Liver (tissue), 9 donors: Measurements from ENCODE around the gene CLDN25. TPM values are rescaled to one million over a fixed set of nuclear protein-coding genes. Genes with fewer than 3 reads are reported as not detected.
A peak's percentile ranks its signal among the peaks of the same experiment; 100 is the strongest.
"Not testable (repeated sequence)": the region's sequence is repeated elsewhere in the genome, so short reads cannot be mapped to it uniquely, and the experiment has no call there.

ENCODE experiments used
- DNase-seq: peaks from one replicate; pipeline ENCODE4 v3.0.0-alpha.2; 2017; ENCODE audit warnings: low spot score
- H3K27ac ChIP-seq, 2 donors: one replicate each; pipeline ENCODE4 v1.7.0; 2013; ENCODE audit warnings: inconsistent platforms in 2 of 2, low read length in 2 of 2, control low read depth in 1 of 2, low read depth in 1 of 2, mild to moderate bottlenecking in 1 of 2
- H3K27me3 ChIP-seq, 4 donors: one replicate each; pipeline versions ENCODE4 v1.6.1 to v1.7.0; 2013; ENCODE audit warnings: low read length in 3 of 4, inconsistent platforms in 1 of 4, mild to moderate bottlenecking in 1 of 4, moderate library complexity in 1 of 4; ENCODE audit not compliant: control insufficient read depth in 4 of 4, insufficient read depth in 4 of 4
- H3K36me3 ChIP-seq, 4 donors: one replicate each; pipeline versions ENCODE4 v1.6.1 to v1.7.0; 2013; ENCODE audit warnings: low read length in 3 of 4, mild to moderate bottlenecking in 3 of 4, low read depth in 1 of 4, moderate library complexity in 1 of 4; ENCODE audit not compliant: control insufficient read depth in 4 of 4, insufficient read depth in 3 of 4
- H3K4me1 ChIP-seq, 4 donors: one replicate each; pipeline versions ENCODE4 v1.6.1 to v1.7.0; 2013; ENCODE audit warnings: low read length in 3 of 4, mild to moderate bottlenecking in 3 of 4, moderate library complexity in 1 of 4; ENCODE audit not compliant: control insufficient read depth in 4 of 4, insufficient read depth in 4 of 4
- H3K4me3 ChIP-seq, 3 donors: one replicate each; pipeline versions ENCODE4 v1.6.1 to v1.7.0; 2013; ENCODE audit warnings: low read length in 3 of 3, control low read depth in 1 of 3, low read depth in 1 of 3, mild to moderate bottlenecking in 1 of 3
- H3K9ac ChIP-seq, 2 donors: one replicate each; pipeline ENCODE4 v1.7.0; 2013; ENCODE audit warnings: low read length in 2 of 2, mild to moderate bottlenecking in 2 of 2, moderate library complexity in 2 of 2, control low read depth in 1 of 2, low read depth in 1 of 2
- H3K9me3 ChIP-seq, 4 donors: one replicate each; pipeline versions ENCODE4 v1.6.1 to v1.7.0; 2013; ENCODE audit warnings: low read length in 3 of 4; ENCODE audit not compliant: control insufficient read depth in 4 of 4
- EGR1 ChIP-seq, 2 donors: IDR thresholded peaks; 2 replicates each; pipeline ENCODE4 v1.6.1; 2016 to 2018; ENCODE audit warnings: antibody characterized with exemption in 2 of 2, low read depth in 2 of 2
- HNF4A ChIP-seq, 2 donors: conservative IDR thresholded peaks; 2 replicates each; pipeline ENCODE4 v1.6.1; 2016; ENCODE audit warnings: antibody characterized with exemption in 2 of 2, mild to moderate bottlenecking in 2 of 2
- JUND ChIP-seq, 2 donors: IDR thresholded peaks; 2 replicates each; pipeline ENCODE4 v1.6.1; 2016; ENCODE audit warnings: antibody characterized with exemption in 2 of 2
- NR2F2 ChIP-seq: IDR thresholded peaks from 2 replicates; pipeline ENCODE4 v1.6.1; 2016; ENCODE audit warnings: antibody characterized with exemption
- RAD21 ChIP-seq, 2 donors: IDR thresholded peaks; 2 replicates each; pipeline ENCODE4 v1.6.1; 2016; ENCODE audit warnings: antibody characterized with exemption in 2 of 2, mild to moderate bottlenecking in 2 of 2
- RXRA ChIP-seq, 2 donors: IDR thresholded peaks; 2 replicates each; pipeline ENCODE4 v1.6.1; 2017 to 2018; ENCODE audit warnings: antibody characterized with exemption in 2 of 2, mild to moderate bottlenecking in 1 of 2
- SP1 ChIP-seq: IDR thresholded peaks from 2 replicates; pipeline ENCODE4 v1.6.1; 2018; ENCODE audit warnings: antibody characterized with exemption, mild to moderate bottlenecking
- YY1 ChIP-seq: IDR thresholded peaks from 2 replicates; pipeline ENCODE4 v1.6.1; 2016; ENCODE audit warnings: antibody characterized with exemption, mild to moderate bottlenecking
- WGBS: extraction: QIAGEN DNeasy Blood & Tissue Kit; methylation state at CpG from one replicate; pipeline ENCODE4 v1.1.7; 2013; 5-methylcytosine and 5-hydroxymethylcytosine counted together
- polyA plus RNA-seq, 2 donors: library from polyadenylated mRNA; stranded (reverse) in 1 of 2; unstranded in 1 of 2; fragments of 200-250 nt in 1 of 2; fragments of >200 nt in 1 of 2; fragmentation: Nextera tagmentation in 1 of 2; extraction: Ambion mirVana in 1 of 2; gene quantifications; one replicate each; pipeline versions ENCODE4 v1.2.1 to v1.2.3, GENCODE V29; 2013 to 2015
- total RNA-seq, 2 donors: library from RNA; depleted of rRNA; stranded (reverse); fragments of >200 nt; gene quantifications; one replicate each; pipeline ENCODE4 v1.2.3, GENCODE V29; 2014
- TF ChIP-seq, protein P1 (sequence below): IDR thresholded peaks from 2 replicates; pipeline ENCODE4 v1.6.1; 2016; ENCODE audit warnings: antibody characterized with exemption, mild to moderate bottlenecking
- TF ChIP-seq, protein P2 (sequence below): IDR thresholded peaks from 2 replicates; pipeline ENCODE4 v1.6.1; 2016; ENCODE audit warnings: antibody characterized with exemption
- donor health status: healthy.
- donor health status: healthy.
- donor health status: healthy.
- donor health status: healthy.
- donor health status: healthy.

Gene CLDN25
- total and polyA plus RNA-seq, 4 donors: not detected

DNA sequence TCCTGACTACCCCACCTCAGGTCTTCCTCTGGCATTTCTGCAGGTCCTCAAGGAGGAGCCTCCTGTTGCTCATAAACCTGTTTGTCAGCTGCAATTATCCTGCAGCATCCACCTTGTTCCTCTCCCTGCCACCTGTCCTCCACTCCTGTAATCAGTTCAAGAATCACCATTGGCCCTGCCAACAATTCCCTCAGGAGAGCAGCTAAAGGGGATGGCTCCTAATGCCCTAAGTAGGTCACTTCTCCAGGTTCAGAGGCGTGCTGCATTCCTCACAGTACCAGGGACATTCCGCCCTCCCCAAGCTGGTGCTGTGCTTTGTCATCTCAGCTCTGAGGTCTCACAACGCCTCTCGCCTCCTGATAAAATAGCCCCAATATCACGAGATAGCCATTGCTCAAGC lies 2.1 kb downstream of the CLDN25 start:
- 37% methylated on average over 5 of the region's 5 CpGs for WGBS
- peak in 1 of 2 donors; percentile 49 for TF ChIP-seq RXRA (IDR thresholded peaks at IDR 0.05)
- TF ChIP-seq, protein P1, sequence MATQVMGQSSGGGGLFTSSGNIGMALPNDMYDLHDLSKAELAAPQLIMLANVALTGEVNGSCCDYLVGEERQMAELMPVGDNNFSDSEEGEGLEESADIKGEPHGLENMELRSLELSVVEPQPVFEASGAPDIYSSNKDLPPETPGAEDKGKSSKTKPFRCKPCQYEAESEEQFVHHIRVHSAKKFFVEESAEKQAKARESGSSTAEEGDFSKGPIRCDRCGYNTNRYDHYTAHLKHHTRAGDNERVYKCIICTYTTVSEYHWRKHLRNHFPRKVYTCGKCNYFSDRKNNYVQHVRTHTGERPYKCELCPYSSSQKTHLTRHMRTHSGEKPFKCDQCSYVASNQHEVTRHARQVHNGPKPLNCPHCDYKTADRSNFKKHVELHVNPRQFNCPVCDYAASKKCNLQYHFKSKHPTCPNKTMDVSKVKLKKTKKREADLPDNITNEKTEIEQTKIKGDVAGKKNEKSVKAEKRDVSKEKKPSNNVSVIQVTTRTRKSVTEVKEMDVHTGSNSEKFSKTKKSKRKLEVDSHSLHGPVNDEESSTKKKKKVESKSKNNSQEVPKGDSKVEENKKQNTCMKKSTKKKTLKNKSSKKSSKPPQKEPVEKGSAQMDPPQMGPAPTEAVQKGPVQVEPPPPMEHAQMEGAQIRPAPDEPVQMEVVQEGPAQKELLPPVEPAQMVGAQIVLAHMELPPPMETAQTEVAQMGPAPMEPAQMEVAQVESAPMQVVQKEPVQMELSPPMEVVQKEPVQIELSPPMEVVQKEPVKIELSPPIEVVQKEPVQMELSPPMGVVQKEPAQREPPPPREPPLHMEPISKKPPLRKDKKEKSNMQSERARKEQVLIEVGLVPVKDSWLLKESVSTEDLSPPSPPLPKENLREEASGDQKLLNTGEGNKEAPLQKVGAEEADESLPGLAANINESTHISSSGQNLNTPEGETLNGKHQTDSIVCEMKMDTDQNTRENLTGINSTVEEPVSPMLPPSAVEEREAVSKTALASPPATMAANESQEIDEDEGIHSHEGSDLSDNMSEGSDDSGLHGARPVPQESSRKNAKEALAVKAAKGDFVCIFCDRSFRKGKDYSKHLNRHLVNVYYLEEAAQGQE: no peak
- no peak for TF ChIP-seq NR2F2
- TF ChIP-seq EGR1 (IDR thresholded peaks at IDR 0.05; ENCODE audit: low read depth in 2 of 2): no peak
- no peak for DNase-seq
- Histone ChIP-seq H3K9me3 (no peaks in the 10 kb centered on the region), H3K36me3 (no peaks in the 10 kb centered on the region), H3K4me3 (no peak overlapping the region), H3K27me3 (no peaks in the 10 kb centered on the region), H3K27ac (peak overlapping the region; percentile 49 to 82), H3K9ac (no peak overlapping the region), H3K4me1 (peaks cover 2 to 21% (median 11%) of the 10 kb centered on the region in 4 donors)

DNA sequence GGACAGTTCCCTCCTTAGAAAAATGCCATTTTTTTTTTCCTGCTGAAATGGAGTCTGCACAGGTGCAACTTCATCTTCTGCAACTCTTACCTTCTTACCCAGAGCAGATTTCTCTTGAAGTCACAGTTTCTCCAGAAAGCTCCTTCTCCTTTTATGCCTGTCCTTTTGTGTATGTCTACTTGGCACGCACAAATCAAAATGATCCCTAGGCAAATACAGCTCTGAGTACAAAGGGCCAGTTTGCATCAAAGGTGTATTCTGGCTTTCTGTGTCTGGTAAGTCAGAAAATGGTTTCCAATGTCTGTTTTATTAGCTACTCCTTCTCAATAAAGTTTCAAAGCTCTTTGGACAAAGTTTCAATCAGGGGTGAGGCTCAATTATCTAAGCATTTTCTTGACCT lies 2.5 kb downstream of the CLDN25 start:
- Histone ChIP-seq H3K36me3 (no peaks in the 10 kb centered on the region), H3K4me3 (no peak overlapping the region), H3K4me1 (peaks cover 2 to 21% (median 11%) of the 10 kb centered on the region in 4 donors), H3K27ac (peak overlapping the region; percentile 49 to 82), H3K27me3 (no peaks in the 10 kb centered on the region), H3K9ac (no peak overlapping the region), H3K9me3 (no peaks in the 10 kb centered on the region)
- no peak for DNase-seq
- WGBS: 49% methylated on average over 1 of the region's 1 CpG
- TF ChIP-seq HNF4A (conservative IDR thresholded peaks at IDR 0.05) (peak; percentile 72 to 78), JUND (IDR thresholded peaks at IDR 0.05) (peak; percentile 29 to 42), SP1 (peak; percentile 59), RAD21 (IDR thresholded peaks at IDR 0.05) (no peak), EGR1 (IDR thresholded peaks at IDR 0.05; ENCODE audit: low read depth in 2 of 2) (no peak), YY1 (peak; percentile 71)
- TF ChIP-seq, protein P2, sequence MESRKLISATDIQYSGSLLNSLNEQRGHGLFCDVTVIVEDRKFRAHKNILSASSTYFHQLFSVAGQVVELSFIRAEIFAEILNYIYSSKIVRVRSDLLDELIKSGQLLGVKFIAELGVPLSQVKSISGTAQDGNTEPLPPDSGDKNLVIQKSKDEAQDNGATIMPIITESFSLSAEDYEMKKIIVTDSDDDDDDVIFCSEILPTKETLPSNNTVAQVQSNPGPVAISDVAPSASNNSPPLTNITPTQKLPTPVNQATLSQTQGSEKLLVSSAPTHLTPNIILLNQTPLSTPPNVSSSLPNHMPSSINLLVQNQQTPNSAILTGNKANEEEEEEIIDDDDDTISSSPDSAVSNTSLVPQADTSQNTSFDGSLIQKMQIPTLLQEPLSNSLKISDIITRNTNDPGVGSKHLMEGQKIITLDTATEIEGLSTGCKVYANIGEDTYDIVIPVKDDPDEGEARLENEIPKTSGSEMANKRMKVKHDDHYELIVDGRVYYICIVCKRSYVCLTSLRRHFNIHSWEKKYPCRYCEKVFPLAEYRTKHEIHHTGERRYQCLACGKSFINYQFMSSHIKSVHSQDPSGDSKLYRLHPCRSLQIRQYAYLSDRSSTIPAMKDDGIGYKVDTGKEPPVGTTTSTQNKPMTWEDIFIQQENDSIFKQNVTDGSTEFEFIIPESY: peak; percentile 20

DNA sequence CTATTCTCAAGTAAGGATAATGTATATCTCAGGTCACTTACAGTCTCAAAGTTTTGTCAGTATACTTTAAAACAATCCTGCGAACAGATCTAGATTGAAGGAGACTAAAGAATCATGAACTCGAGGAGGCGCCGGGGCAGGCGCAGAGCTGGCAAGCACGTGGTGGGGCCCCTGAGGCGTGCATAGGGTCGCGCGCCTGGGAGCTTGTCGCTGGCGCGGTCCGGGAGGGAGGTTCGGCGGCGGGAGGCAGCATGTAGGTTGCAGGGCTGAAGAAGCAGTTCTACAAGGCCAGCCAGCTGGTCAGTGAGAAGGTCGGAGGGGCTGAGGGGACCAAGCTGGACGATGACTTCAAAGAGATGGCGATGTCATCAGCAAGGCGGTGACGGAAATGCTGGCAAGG lies 9.4 kb downstream of the CLDN25 start:
- H3K9ac ChIP-seq, H3K36me3 ChIP-seq, H3K27ac ChIP-seq, H3K9me3 ChIP-seq, H3K4me1 ChIP-seq, H3K4me3 ChIP-seq, H3K27me3 ChIP-seq, DNase-seq: not testable (repeated sequence)
- WGBS: 78% methylated on average over 22 of the region's 22 CpGs
